ENCODE results near the gene SCN8A.
A peak's percentile ranks its signal among the peaks of the same experiment; 100 is the strongest.
"Not testable (repeated sequence)": the region's sequence is repeated elsewhere in the genome, so short reads cannot be mapped to it uniquely, and the experiment has no call there.

Gene SCN8A

DNA sequence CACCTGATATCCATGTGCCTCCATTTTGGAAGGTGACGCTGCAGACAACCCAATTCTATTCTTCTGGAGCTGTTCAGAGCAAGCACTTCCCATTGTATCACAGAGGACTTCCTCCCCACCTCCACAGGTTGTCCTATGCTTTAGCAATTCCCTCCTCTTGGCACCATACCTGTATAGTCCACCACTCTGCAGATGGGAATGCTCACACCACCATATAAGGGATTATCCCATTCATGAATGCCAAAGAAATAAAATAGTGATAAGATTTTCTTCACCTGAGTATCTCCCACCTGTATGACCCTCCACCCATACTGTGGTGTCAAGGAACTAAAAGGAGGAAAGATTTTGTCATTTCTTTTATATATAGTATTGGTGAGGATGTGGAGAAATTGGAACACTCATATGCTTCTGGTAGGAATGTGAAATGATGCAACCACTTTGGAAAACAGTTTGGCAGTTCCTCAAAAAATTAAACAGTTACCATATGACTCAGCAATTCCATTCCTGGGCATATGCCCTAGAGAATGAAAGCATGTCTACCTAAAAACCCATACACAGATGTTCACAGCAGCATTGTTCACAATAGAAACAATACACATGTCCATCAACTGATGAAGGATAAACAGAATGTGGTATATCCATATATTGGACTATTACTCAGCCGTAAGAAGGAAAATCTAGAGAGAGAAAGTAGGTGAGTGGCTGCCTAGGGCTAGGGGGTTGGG lies 182.3 kb downstream of the SCN8A start:
- DNase-seq (ENCODE audit: low spot score) = peak; percentile 8

DNA sequence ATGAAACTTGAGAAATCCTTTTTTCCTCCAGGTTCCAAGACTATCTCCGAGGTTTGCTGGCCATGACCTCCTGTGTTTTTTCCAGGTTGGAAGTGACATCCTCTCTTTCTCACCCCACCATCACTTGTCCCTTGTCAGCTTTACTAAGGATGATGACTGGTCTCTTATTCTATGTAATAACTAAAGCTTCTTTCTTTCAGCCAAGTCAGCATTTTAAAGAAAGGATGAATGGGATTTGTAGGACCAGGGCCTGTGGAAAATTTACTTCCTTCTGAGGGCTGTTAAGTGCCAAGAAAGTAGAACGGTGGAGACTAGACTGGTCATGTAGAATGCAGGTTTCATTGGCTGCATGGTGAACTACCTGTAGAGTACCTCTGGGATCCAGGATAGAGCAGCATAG lies 183.9 kb downstream of the SCN8A start:
- no peak for DNase-seq (ENCODE audit: low spot score)

DNA sequence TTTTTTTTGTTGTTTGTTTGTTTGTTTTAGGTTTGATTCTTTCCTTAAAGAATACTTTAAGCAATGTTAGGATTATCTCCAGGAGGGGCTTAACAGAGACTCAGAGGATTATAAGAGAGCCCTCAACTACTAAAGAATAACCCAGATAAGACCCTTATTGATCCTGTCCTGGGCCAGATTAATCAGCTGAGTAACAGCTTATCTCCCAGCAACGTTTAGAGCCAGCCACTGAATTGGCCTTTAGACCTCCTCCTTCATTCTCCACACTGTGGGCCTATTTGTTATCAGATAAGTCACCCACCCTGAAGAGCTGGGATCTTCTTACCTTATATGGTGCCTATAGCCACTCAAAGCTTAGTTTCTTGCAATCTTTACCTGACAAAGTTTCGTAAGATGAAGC lies 186.4 kb downstream of the SCN8A start:
- no peak for DNase-seq (ENCODE audit: low spot score)

DNA sequence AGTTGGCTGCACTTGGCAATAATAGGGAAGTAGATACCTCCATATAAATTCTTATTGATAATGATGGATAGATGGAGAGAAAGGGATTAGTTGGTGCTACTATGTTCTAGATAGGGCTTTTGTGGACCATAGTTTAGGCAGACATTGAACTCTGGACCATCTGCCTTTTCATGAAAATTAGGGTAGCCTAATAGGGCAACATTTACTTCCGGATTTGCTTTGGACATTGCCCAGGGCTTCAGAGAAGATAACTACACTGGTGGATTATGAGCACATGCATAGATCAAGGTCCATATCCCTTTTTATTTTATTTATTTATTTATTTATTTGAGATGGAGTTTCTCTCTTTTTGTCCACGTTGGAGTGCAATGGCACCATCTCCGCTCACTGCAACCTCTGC lies 186.9 kb downstream of the SCN8A start:
- DNase-seq (ENCODE audit: low spot score) = no peak

DNA sequence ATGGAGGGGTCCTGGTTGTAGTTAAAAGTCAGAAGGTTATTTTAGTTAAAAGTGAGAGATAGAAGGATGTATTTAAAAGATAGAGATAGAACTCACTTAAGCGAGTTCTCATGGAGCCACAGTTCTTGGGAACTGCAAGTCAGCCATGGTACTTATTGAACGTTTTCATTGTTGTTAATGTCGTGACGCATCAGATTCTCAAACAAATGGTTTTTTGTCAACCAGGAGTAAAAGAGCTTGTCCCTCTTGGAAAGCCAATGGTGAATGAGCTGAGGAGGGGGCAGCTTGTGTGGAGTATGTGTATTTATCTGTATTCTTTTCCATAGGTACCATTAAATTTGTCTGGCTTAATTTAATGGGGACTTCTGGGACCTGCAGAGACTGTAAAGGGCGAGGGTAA lies 188.8 kb downstream of the SCN8A start:
- no peak for DNase-seq (ENCODE audit: low spot score)

DNA sequence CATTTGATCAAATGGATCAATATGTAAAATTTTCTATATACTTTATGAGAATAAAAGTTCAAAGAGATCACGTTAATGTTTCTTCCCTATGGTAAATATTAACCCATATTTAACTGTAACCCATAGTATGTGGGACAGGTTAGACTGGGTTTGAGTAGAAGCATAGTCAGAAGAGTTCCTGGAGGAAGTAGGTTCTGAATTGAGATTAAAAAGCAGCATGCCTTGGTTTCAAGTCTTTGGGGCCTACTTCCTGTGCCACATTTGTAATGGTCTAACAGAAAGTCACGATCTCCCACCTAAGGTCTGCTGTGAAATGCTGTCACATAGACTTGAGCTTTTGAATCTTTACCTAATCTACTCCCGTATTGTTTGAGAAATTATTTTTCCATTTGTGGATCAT lies 193.7 kb downstream of the SCN8A start:
- no peak for DNase-seq (ENCODE audit: low spot score)

DNA sequence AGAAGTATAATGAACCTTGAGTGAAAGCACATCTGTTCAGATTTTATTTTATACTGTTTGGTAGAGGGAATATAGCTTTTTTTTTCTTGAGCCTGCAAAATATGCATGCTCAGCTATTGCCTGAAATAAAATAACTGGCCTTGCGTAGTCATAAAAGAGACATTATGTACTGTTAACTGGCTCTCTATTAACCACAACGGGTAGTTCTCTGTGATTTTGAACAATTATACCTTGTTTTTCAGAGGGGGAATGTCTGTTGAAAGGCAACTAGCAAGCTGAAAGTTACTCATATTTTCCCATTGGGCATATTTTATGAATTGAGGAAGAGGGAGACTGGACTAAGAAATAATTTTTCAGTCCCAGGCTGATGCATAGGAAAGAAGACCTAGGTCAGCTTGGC lies 194.9 kb downstream of the SCN8A start:
- DNase-seq (ENCODE audit: low spot score) = no peak

DNA sequence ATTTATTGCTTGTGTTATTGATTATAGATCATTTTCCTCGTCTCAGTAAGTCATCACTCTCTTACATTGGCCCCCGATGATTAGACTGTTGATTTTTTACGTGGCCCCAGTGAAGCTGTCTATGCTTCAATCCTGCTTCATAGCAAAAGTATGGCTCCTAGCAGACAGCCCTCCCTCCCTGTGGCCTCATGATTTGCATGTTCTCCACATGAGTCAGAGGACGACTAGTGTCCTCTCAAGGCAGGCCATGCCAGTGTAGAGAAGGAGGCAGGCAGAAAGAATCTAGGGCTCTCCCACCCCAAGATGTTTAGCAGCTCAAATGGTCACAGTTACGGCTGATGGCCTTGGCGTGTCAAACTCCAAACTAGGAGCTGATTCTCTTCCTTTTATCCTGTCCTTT lies 197.8 kb downstream of the SCN8A start:
- no peak for DNase-seq (ENCODE audit: low spot score)

DNA sequence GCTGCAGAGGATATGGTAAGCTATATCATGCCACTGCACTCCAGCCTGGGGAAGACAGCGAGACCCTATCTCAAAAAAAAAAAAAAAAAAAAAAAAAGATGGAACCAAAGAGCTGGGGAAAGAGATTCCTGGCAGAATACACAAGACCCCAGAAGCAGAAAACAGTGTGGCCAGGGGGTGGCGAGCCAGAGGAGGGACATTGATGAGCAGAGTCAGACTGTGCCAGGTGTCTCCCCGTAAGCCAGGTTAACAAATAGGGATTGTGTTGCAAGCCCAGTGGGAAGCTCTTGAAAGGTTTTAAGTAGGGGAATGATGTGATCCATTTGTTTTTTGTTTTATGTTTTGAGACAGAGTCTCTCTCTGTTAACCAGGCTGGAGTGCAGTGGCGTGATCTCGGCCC lies 201.4 kb downstream of the SCN8A start:
- DNase-seq (ENCODE audit: low spot score) = no peak

DNA sequence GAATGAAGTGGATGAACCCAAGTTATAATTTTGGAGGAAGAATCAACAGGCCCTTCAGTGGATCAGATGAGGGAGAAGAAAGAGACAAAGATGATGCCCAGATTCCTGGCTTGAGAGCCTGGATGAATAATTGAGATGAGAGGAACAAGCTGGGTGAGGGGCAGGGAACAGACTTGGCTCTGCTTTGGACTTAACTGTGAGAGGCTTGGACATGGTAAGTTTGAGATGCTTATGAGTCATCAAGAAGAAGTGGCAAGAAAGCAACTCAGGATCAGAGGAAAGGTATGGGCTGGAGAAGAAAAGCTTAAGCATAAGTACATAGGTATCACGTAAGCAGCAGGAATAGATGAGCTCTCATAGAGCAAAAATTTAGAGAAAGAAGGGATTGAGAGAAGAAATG lies 202.2 kb downstream of the SCN8A start:
- no peak for DNase-seq (ENCODE audit: low spot score)

DNA sequence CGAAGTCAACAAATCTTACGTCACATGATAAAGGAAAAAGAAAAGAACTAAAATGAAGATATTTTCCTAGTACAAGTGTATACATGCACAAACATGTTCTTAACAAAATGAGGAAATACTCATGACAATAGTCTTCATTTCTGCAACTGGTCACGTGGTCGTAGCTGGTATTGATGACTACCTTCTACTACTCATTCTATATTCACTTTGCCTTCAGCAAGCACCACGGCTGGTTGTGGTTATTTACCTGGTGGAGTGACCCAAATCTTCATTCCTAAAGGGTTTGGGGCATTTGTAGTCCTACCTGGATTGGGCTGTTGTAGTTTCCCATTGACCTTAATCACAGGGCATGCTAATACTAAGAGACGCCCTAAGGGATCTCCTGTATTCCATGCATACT lies 206.3 kb downstream of the SCN8A start:
- DNase-seq (ENCODE audit: low spot score) = no peak

DNA sequence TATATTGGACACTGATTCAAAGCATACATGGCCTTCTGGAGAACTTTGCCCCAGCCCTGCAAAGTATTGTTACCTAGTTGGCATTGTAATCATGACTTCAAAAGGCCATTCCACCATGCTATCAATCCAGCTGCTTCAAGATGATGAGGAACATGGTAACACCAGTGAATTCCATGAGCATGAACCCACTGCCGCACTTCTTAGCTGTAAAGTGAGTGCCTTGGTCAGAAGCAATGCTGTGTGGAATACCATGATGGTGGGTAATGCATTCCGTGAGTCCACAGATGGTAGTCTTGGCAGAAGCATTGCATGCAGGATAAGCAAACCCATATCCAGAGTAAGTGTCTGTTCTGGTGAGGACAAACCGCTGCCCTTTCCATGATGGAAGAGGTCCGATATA lies 207.0 kb downstream of the SCN8A start:
- not testable (repeated sequence) for DNase-seq (ENCODE audit: low spot score)

DNA sequence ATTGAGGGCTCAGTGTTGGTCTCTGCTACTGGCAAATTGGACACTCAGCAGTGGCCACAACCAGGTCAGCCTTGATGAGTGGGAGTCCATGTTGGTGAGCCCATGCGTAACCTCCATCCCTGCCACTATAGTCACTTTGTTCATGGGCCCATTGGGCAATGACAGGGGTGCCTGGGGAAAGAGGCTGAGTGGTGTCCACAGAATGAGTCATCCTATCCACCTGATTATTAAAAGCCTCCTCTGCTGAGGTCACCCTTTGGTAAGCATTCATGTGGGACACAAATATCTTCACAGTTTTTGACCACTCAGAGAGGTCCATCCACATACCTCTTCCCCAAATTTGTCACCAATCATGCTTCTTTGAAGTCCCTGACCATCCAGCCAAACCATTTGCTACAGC lies 207.5 kb downstream of the SCN8A start:
- DNase-seq (ENCODE audit: low spot score) = peak; percentile 28

DNA sequence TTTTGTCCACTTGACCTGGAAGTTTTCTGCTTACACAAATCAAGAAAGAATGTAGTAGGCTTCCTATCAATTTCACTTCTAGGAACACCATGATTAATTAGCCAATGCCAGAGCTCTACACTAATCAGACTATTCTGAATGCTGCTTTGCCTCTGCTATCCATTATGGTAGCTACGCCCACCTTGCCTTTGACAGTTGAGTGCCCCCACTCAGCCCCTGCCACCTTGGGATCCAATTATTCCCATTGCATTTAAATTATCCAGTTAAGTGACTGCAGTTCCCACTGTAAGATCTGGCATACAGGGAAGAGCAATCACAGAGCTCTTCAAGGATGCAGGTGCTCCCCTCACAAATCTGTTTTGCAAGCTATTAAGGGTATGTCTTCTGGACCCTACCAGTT lies 210.0 kb downstream of the SCN8A start:
- DNase-seq (ENCODE audit: low spot score) = no peak

DNA sequence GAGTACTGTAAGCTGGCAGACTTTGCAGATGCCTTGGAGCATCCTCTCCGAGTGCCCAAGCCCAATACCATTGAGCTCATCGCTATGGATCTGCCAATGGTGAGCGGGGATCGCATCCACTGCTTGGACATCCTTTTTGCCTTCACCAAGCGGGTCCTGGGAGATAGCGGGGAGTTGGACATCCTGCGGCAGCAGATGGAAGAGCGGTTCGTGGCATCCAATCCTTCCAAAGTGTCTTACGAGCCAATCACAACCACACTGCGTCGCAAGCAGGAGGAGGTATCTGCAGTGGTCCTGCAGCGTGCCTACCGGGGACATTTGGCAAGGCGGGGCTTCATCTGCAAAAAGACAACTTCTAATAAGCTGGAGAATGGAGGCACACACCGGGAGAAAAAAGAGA lies 215.9 kb downstream of the SCN8A start:
- no peak for DNase-seq (ENCODE audit: low spot score)

DNA sequence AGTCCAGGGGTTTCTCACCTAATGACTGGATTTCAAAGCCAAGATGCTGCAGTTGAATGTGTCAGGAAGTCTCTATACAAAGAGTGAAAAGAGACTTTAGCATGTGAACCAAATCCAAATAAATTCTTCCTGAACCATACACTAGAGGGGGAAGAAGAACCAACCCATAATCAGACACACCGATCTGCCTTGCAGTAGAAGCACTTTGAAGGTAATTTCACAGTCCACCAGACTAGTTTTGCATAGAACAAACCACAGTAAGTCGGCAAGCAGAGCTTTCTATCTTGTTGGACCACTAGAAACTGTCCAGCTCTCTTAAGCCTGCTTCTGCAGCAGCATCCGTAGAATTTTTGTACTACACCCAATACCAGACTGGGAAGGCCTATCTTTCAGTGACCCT lies 218.2 kb downstream of the SCN8A start:
- DNase-seq (ENCODE audit: low spot score) = no peak

DNA sequence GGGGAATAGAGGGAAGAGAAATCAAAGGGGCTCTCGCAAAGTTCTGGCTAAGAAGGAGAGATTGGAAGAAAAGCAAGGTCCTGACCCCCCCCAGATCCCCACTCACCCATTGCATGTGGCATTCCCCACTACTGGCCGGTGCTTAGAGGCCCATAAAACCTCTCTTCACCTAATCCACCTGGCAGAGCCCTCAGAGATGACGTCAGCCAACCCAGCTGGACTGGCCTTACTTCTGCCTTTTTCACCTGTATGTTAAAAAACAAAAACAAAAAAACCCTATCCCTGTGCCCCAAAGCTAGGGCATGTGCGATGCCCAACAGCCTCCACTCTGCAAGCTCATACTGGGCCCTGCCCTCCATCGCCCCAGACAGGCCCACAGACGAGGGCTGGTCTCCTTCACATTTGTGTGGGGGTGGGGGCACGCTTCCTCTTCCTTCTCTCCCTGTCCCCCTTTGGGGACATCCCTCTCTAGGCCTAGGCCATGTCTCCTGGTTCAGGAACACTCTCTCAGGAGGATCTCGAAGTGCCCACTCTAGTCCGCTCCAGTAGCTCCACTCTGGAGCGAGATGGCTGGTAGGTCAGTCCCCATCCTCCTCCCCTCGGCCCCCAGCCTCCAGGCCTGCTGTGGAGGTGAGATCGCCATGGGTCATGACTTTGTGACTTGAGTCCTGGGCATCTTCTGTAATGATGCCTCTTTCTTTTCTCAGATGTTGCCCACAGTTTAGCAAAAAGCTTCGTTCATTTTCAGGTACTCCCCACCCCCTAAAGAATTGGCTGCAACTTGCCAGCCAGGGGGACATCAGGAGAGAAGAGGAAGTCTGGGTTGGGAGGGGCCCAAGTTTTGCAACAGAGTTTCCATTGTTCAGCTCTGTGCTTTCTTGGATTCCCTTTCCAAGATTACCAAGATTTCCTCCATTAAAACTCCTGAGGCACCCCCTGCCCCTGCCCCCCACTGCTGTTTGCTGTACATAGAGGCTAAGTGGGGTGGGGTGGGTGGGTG lies 220.5 kb downstream of the SCN8A start:
- no peak for DNase-seq (ENCODE audit: low spot score)

DNA sequence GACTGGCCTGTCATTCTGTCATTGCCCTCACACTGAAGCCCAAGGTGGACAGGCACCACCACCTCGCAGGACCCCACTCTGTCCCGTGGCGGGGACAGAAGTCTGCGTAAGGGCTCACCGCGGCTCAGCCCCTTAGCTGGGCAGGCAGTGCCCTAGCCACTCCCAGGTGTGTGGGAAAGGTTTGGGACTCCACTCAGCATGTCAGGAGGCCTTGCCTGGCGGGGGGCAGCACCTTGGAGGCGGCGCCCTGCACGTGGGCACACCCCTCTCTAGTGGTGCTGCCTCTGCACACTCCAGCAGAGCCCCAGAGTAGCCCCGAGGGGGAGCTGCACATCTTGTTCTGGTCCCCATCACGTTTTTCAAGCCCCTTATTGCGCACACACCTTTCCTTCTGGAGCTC lies 221.8 kb downstream of the SCN8A start:
- DNase-seq (ENCODE audit: low spot score) = no peak

DNA sequence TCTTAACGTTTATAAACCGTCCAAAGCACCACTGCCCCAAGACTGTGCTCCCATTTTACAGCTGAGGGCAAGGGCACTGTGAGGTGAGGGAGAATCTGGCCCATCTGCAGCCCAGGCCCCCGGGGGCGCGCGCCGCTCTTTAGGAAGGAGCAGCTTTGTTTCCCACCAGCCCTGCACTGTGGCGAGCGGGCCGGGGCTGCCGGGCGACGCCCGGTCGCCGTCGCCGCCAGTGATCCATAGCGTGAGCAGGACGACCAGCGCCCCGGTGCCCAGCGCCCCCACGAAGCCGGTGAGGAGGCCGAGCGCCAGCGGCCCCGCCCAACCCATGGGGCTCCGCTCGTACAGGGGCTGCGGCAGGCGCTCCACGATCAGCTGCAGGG lies 222.9 kb downstream of the SCN8A start:
- DNase-seq (ENCODE audit: low spot score) = no peak

DNA sequence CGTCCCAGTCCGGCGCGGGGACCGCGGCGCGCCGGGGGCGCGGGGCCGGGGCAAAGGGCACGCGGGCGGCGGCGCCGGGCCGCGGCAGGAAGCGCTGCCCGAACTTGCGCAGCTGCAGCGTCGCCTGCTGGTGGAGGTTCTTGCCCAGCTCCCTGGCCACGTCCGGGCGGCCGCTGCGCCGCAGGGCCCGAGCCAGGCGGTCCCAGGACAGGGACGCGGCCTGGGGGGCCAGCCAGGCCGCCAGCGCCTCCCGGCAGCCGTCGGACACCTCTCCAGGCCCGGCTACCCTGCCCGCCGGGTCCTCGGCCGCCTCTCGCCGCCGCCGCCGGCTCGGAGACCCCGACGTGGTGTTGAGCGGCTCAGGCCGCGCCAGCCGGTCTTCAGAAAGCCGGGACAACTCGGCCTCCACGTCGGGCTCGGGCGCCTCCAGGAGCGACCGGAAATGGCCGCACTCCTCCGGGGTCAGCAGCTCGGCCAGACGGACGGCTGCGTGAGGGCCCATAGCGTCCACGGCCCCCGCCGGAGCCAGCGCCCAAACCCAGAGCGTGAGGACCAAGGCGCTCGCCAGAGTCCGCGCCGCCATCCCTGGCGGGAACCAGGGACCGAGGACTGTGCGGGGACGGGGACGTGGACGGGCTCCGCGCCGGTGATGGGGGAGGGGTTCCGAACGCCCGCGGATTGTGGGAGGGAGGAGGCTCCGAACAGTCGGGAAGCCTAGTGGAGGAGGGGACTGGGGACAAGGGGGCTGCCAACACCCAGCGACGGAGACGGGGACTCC lies 223.5 kb downstream of the SCN8A start:
- DNase-seq (ENCODE audit: low spot score) = peak; percentile 79

DNA sequence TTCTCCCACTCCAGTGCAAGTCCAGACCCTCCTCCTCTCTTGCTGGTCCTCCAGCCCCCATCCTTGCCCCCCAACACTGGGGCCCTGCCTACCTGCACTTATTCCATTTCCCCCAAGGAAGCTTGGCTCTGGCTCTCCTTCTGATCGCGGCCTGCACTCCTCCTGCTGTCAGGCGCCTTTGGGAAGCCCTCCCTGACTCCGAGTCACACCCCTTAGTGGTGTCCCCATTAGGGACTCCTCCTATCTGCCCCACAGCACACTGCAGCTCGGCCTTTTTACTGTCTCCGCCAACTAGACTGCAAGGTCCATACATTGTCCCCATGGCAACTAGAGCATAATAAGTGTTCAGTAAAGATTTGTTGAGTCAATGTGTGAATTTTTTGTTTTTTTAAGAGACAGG lies 224.5 kb downstream of the SCN8A start:
- DNase-seq (ENCODE audit: low spot score) = no peak

Measured in SW480 (cell line).